ENCODE data around the gene SMYD3.
"Not testable (repeated sequence)": the region's sequence is repeated elsewhere in the genome, so short reads cannot be mapped to it uniquely, and the experiment has no call there.

Gene SMYD3

DNA sequence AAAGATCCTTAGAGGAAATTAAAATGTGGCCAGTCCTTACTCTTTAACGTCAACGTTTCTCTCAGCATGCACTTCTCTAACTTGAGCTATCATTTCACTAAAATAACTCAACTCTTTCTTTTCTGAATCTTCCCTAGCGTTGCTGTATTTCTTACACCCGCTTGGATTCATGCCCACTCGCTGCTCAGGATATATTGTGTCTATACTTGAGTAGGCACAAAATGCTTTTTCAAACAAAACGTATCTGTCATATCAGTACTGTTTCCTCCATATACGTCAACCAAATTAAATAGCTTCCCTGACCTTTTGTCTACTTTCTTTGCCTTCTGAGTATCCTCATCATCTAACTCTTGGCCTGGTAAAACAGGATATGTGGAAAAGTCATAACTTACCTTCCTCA lies 549.7 kb downstream of the SMYD3 start:
- DNase-seq (ENCODE audit: low read depth in 2 of 2), result no peak

DNA sequence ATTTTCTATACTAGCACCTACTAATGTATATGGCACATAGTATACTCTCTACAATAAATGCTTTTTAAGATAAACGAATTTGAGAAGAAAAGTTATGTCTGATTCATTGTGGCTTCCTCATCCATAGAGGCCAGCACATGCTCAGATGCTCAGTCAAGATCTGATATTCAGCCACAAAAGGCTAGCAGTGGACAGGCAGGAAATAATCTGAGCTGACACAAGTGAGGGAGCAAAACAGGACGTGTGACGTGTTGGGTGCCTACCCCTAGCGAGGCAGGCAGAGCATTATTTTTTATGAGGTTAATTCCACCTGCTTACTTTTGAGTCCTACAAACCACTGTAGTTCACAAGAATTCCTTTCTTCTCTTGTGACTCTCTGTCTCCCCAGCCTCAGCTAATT lies 550.9 kb downstream of the SMYD3 start:
- DNase-seq (ENCODE audit: low read depth in 2 of 2), result no peak

GRCh38 chr1:245953876-245954660 lies 553.0 kb downstream of the SMYD3 start:
- no peak for DNase-seq (ENCODE audit: low read depth in 2 of 2)

DNA sequence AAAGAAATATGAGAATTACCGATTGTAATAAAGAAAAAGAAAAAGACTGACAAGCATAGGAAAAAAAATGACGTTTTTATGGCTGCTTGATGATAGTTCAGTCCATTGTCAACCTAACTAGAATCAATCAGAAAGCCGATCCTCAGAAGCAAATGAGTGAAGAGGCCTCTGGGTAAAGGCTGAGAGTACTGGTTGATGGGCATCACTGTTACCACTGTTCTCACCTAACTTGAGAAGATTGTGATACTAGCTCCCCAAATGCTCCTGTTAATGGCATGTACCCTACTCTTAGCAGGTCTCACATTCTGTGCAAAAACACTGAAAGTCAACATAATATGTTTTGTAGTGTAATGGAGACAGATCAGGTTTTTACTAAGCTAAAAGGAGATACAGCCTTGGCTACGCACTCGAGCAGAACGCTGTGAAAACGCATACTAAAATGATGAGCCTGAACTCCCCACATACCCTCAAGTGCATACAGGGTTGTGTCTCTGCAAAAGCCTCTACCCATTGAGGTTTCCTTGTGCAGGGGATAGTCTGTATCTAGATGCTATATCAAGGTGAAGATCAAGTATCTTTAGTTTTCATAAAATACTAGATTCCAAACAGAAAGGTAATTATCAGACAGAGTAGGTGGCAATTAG lies 554.6 kb downstream of the SMYD3 start:
- DNase-seq (ENCODE audit: low read depth in 2 of 2), result no peak

DNA sequence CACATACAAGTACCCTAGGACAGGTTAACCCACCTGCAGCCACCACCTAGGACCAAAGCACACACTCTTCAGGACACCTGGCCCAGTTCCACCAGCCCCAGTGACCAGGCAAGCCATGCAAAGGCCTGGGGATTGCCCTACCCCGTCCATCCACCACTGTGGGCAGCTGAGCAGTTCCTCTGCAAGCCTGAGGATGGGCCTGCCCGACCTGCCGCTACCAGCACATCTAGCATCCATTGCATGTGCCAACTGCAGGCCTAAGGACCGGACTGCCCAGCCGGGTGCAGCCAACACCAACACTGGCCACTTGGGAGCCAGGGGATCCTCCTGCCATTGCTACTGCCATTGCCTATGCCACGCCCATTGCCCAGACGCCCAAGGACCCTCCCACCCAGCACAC lies 558.3 kb downstream of the SMYD3 start:
- DNase-seq (ENCODE audit: low read depth in 2 of 2), result no peak

DNA sequence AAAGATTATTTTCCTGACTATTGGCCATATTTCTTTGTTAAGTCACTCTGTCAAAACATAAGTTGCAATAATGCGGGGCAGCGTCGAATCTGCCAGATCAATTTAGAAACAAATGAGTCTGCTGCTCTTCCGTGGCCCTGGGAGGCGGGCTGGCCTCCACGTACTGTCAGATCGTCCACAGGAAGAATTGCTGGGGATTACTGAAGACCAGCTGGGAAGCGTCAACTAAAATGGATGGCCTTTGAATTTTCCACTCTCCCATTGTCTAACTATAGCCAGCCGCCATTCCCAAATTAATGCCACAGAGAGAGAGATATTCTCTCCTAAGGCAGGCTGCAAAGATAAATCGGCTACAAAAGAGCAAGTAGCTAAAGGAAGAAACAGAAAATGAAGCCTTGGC lies 560.2 kb downstream of the SMYD3 start:
- DNase-seq (ENCODE audit: low read depth in 2 of 2), result no peak

DNA sequence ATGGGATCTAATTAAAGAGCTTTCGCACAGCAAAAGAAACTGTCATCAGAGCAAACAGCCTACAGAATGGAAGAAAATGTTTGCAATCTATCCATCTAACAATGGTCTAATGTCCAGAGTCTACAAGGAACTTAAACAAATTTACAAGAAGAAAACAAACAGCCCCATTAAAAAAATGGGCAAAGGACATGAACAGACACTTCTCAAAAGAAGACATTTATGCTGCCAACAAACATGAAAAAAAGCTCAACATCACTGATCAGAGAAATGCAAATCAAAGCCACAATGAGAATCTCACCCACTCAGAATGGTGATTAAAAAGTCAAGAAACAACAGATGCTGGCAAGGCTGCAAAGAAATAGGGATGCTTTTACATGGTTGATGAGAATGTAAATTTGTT lies 561.9 kb downstream of the SMYD3 start:
- DNase-seq (ENCODE audit: low read depth in 2 of 2), result not testable (repeated sequence)

GRCh38 chr1:245942856-245943255 lies 564.2 kb downstream of the SMYD3 start:
- DNase-seq (ENCODE audit: low read depth in 2 of 2), result no peak

DNA sequence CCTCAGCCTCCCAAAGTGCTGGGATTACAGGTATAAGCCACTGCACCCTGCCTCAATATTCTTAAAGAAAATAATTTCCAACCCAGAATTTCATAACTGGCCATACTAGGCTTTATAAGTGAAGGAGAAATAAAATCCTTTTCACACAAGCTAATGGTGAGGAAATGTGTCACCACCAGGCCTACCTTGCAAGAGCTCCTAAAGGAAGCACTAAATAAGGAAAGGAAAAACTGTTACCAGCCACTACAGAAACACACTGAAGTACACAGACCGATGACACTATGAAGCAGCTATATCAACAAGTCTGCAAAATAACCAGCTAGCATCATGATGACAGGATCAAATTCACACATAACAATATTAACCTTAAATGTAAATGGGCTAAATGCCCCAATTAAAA lies 565.3 kb downstream of the SMYD3 start:
- not testable (repeated sequence) for DNase-seq (ENCODE audit: low read depth in 2 of 2)

DNA sequence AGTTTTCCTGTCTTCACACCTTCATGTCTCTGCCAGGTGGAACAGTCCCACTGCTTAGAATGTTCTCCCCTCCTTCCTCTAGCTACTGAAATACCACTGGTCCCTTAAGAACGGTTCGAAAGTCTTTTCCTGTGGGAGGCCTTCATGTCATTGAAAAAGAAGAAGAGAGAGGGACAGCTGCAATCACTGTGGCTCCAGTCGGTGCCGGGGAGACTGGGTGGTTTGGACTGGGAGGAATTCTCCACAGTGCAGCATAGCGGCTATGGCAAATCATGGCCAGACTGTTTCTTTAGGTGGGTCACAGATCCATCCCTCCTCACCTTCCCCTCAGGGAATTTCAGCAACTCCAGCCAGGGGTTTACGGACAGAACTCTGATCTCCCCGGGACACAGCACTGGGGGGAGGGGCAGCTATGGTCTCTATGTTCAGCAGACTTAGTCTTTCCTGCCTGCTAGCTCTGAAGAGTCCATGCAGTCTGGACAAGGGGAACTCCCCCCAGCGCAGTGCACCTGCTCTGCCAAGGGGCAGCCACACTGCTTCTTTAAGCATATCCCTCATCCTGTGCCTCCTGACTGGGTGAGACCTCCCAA lies 567.2 kb downstream of the SMYD3 start:
- no peak for DNase-seq (ENCODE audit: low read depth in 2 of 2)

GRCh38 chr1:245938046-245938435 lies 569.0 kb downstream of the SMYD3 start:
- DNase-seq (ENCODE audit: low read depth in 2 of 2), result no peak

GRCh38 chr1:245937316-245938045 lies 569.6 kb downstream of the SMYD3 start:
- no peak for DNase-seq (ENCODE audit: low read depth in 2 of 2)

DNA sequence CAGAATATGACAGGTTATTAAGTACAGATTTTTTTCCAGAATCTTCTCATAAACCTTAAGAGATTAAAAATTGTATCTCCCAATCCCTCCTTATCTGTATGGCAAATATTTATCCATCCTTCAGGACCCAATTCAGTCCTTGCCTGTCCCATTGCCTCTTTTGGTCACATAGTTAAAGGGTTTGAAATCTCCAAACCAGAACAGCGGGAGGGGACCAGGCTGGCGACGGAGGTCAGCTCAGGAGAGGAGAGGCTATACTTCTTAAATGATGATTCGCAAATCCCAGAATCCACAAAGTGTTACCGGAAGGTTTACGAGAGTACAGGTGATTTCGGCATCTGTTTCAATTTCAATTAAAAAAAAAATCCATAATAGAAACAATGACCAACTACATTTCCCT lies 572.7 kb downstream of the SMYD3 start:
- no peak for DNase-seq (ENCODE audit: low read depth in 2 of 2)

DNA sequence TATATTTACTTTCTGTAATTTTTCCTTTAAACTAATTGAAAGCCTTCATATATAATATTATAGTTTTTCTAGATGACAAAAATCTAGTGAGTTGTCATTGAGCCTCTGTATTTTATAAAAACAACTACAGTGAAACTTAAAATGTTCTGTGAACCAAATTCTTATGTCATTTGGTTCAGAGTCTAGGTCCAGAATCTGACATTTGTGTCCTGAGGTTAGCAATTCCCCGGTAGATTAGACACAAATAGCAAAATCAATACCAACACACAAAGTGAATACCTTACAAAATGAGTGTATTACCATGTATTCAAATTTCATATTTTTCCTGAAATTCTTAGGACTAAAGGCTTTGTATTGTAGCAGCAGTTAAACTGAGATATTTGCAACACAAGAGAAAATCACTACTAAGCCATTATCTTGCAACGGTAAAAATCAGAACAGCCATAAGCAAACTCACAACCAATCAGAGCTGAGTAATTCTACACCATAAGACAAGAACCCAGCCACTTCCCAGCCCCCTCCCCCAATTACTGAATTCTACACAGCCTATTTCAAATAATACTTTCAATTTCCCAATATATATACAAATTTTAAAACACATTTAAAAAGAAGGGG lies 573.5 kb downstream of the SMYD3 start:
- no peak for DNase-seq (ENCODE audit: low read depth in 2 of 2)

- no peak for DNase-seq (ENCODE audit: low read depth in 2 of 2)
Measured at GRCh38 chr1:245932302-245932972, 574.6 kb downstream of the SMYD3 start.

GRCh38 chr1:245931450-245931849 lies 575.6 kb downstream of the SMYD3 start:
- DNase-seq (ENCODE audit: low read depth in 2 of 2), result no peak

- DNase-seq (ENCODE audit: low read depth in 2 of 2), result no peak
Measured at GRCh38 chr1:245929224-245929623, 577.9 kb downstream of the SMYD3 start.

- no peak for DNase-seq (ENCODE audit: low read depth in 2 of 2)
Measured at GRCh38 chr1:245926888-245927287, 580.2 kb downstream of the SMYD3 start.

- no peak for DNase-seq (ENCODE audit: low read depth in 2 of 2)
Measured at GRCh38 chr1:245923215-245923614, 583.9 kb downstream of the SMYD3 start.

- DNase-seq (ENCODE audit: low read depth in 2 of 2), result no peak
Measured at GRCh38 chr1:245921417-245921816, 585.7 kb downstream of the SMYD3 start.

- no peak for DNase-seq (ENCODE audit: low read depth in 2 of 2)
Measured at GRCh38 chr1:245917403-245917802, 589.7 kb downstream of the SMYD3 start.
